GM23338 (cell line): ENCODE measurements around the gene NHS. TPM values are rescaled to one million over a fixed set of nuclear protein-coding genes. Genes with fewer than 3 reads are reported as not detected.

Experiments used
- ATAC-seq: fragments of 200-7000 bp; cut with Tn5 transposase; 3 replicates; pipeline ENCODE4 v1.9.1; 2020
- DNase-seq: peaks from one replicate; pipeline ENCODE4 v3.0.0-alpha.2; 2015; ENCODE audit warnings: low spot score
- H2AFZ ChIP-seq: fragments of 200-600 bp; sonication (generic); 2 replicates; pipeline ENCODE4 v1.8.0; 2016; ENCODE audit warnings: antibody characterized with exemption, mild to moderate bottlenecking, moderate library complexity
- H3F3A ChIP-seq: fragments of 200-600 bp; sonication (generic); replicated peaks from 2 replicates; pipeline ENCODE4 v1.8.0; 2017; ENCODE audit warnings: antibody characterized with exemption, mixed run types, low read depth
- H3K27ac ChIP-seq: fragments of 200-600 bp; sonication (generic); 2 replicates; pipeline ENCODE4 v1.6.1; 2016; ENCODE audit warnings: low read depth
- H3K27me3 ChIP-seq: fragments of 200-600 bp; sonication (generic); 2 replicates; pipeline ENCODE4 v1.8.0; 2016; ENCODE audit warnings: mild to moderate bottlenecking, mixed run types, moderate library complexity; ENCODE audit not compliant: insufficient read depth
- H3K36me3 ChIP-seq: fragments of 200-600 bp; sonication (generic); 2 replicates; pipeline ENCODE4 v1.8.0; 2016; ENCODE audit warnings: mild to moderate bottlenecking; ENCODE audit not compliant: insufficient read depth
- H3K4me1 ChIP-seq: fragments of 200-600 bp; sonication (generic); 2 replicates; pipeline ENCODE4 v1.8.0; 2016; ENCODE audit warnings: mild to moderate bottlenecking, moderate library complexity; ENCODE audit not compliant: insufficient read depth
- H3K4me2 ChIP-seq: fragments of 200-600 bp; sonication (generic); 2 replicates; pipeline ENCODE4 v1.7.1; 2017; ENCODE audit warnings: mixed run types
- H3K4me3 ChIP-seq: fragments of 200-600 bp; sonication (generic); 2 replicates; pipeline ENCODE4 v1.6.1; 2016; ENCODE audit warnings: mixed run types
- H3K79me2 ChIP-seq: fragments of 200-600 bp; sonication (generic); replicated peaks from 2 replicates; pipeline ENCODE4 v1.8.0; 2017; ENCODE audit warnings: mild to moderate bottlenecking; ENCODE audit not compliant: insufficient read depth
- H3K9me2 ChIP-seq: fragments of 200-600 bp; sonication (generic); 2 replicates; pipeline ENCODE4 v1.8.0; 2017; ENCODE audit not compliant: insufficient read depth
- H4K20me1 ChIP-seq: fragments of 200-600 bp; sonication (generic); replicated peaks from 2 replicates; pipeline ENCODE4 v1.8.0; 2017; ENCODE audit warnings: mild to moderate bottlenecking; ENCODE audit not compliant: insufficient read depth
- H3K27ac Mint-ChIP-seq: 2 replicates; pipeline ENCODE4 v1.8.0; 2020; ENCODE audit warnings: inconsistent platforms, mild to moderate bottlenecking, moderate library complexity, mixed read lengths
- H3K27me3 Mint-ChIP-seq: 3 replicates; pipeline ENCODE4 v1.8.0; 2022; ENCODE audit warnings: low read depth, mild to moderate bottlenecking, moderate library complexity, mixed read lengths, inconsistent platforms; ENCODE audit not compliant: insufficient read depth, poor library complexity
- H3K36me3 Mint-ChIP-seq: 3 replicates; pipeline ENCODE4 v1.8.0; 2021; ENCODE audit warnings: low read depth, mild to moderate bottlenecking, inconsistent platforms, moderate library complexity, mixed read lengths
- H3K4me1 Mint-ChIP-seq: 3 replicates; pipeline ENCODE4 v1.8.0; 2020; ENCODE audit warnings: mild to moderate bottlenecking, inconsistent platforms, mixed read lengths
- H3K4me3 Mint-ChIP-seq: 3 replicates; pipeline ENCODE4 v1.8.0; 2021; ENCODE audit warnings: moderate library complexity, mild to moderate bottlenecking, inconsistent platforms, mixed read lengths
- H3K9me3 Mint-ChIP-seq: 3 replicates; pipeline ENCODE4 v1.8.0; 2020; ENCODE audit warnings: moderate library complexity, mild to moderate bottlenecking, inconsistent platforms, mixed read lengths
- CREB1 ChIP-seq: fragments of 250-450 bp; sonication (Bioruptor Pico); IDR thresholded peaks from 2 replicates; pipeline ENCODE4 v1.5.0; 2020; ENCODE audit warnings: low read depth, mild to moderate bottlenecking, moderate library complexity
- EZH2 ChIP-seq: fragments of 200-600 bp; sonication (generic); IDR thresholded peaks from one replicate; pipeline ENCODE4 v1.8.0; 2017; ENCODE audit warnings: antibody characterized with exemption, mild to moderate bottlenecking, low read depth; ENCODE audit not compliant: unreplicated experiment
- EZH2phosphoT487 ChIP-seq: fragments of 200-600 bp; sonication (generic); IDR thresholded peaks from one replicate; pipeline ENCODE4 v1.8.1; 2018; ENCODE audit warnings: antibody characterized with exemption; ENCODE audit not compliant: unreplicated experiment
- NANOG ChIP-seq: IDR thresholded peaks from 2 replicates; pipeline ENCODE4 v1.6.1; 2016; ENCODE audit warnings: antibody characterized with exemption, borderline replicate concordance
- POLR2AphosphoS5 ChIP-seq: IDR thresholded peaks from 2 replicates; pipeline ENCODE4 v1.6.1; 2016; ENCODE audit warnings: antibody characterized with exemption, low read depth
- STAT1 ChIP-seq: IDR thresholded peaks from one replicate; pipeline ENCODE4 v1.6.1; 2016; ENCODE audit warnings: antibody characterized with exemption; ENCODE audit not compliant: unreplicated experiment
- ZNF114 ChIP-seq: fragments of 250-450 bp; sonication (Bioruptor Pico); IDR thresholded peaks from 2 replicates; pipeline ENCODE4 v1.5.0; 2020; ENCODE audit warnings: mild to moderate bottlenecking, moderate library complexity
- polyA plus RNA-seq: library from polyadenylated mRNA; unstranded; fragments of >200 nt; fragmentation: Nextera tagmentation; extraction: Ambion mirVana; gene quantifications from 2 replicates; pipeline ENCODE4 v1.2.1, GENCODE V29; 2016
- total RNA-seq: library from RNA; depleted of rRNA; stranded (reverse); fragments of >200 nt; shearing (Covaris generic); gene quantifications from 2 replicates; pipeline ENCODE4 v1.2.3, GENCODE V29; 2014
- TF ChIP-seq, protein P1 (sequence below): fragments of 250-450 bp; sonication (Bioruptor Pico); IDR thresholded peaks from 2 replicates; pipeline ENCODE4 v1.5.0; 2020; ENCODE audit warnings: mild to moderate bottlenecking, moderate library complexity
- TF ChIP-seq, protein P2 (sequence below): IDR thresholded peaks from one replicate; pipeline ENCODE4 v1.6.1; 2018; ENCODE audit warnings: antibody characterized with exemption; ENCODE audit not compliant: unreplicated experiment
- TF ChIP-seq, protein P3 (sequence below), 2 experiments: fragments of 200-600 bp in 1 of 2; sonication (generic) in 1 of 2; conservative IDR thresholded peaks; 2 replicates each; pipeline versions ENCODE4 v1.5.1 to v1.6.1; 2016 to 2017; ENCODE audit warnings: antibody characterized with exemption in 2 of 2, low read depth in 2 of 2, mild to moderate bottlenecking in 2 of 2, moderate library complexity in 1 of 2

The NHS gene
- total and polyA plus RNA-seq, 2 experiments from 2014 or later = 1.8 to 8.2 TPM

DNA sequence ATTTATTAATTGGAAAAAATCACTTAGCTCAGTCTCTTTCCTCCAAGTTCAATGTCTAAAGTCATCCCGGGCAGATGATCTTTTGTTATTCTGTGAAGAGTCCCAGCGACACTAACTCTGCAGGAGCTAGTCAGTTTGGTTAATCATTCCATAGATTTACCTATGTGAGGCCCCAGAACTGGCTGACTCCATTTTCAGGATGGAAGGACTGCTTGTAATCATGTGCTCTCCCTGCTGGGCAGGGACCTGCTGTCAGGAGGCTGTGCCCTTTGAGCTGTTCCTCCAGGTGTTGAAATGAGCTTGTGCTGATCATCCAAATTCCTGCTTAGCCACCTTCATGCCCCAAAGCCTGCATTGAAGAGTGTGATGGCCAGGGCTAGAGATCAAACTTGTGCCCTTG lies 169.8 kb downstream of the NHS start:
- DNase-seq = no peak
- no peak overlapping the region for H3K27ac Mint-ChIP-seq
- no peaks in the 10 kb centered on the region for H3K27me3 ChIP-seq
- H3K4me1 ChIP-seq = peaks cover 9% of the 10 kb centered on the region
- no peaks in the 10 kb centered on the region for H3K9me3 Mint-ChIP-seq
- H3K79me2 ChIP-seq = no peaks in the 10 kb centered on the region
- no peaks in the 10 kb centered on the region for H3K27me3 Mint-ChIP-seq
- no peak overlapping the region for H2AFZ ChIP-seq
- peaks cover 39% of the 10 kb centered on the region for H3K4me1 Mint-ChIP-seq
- H3K9me2 ChIP-seq = no peaks in the 10 kb centered on the region
- ATAC-seq = no peak
- H3K4me2 ChIP-seq = no peak overlapping the region
- TF ChIP-seq, protein P1, sequence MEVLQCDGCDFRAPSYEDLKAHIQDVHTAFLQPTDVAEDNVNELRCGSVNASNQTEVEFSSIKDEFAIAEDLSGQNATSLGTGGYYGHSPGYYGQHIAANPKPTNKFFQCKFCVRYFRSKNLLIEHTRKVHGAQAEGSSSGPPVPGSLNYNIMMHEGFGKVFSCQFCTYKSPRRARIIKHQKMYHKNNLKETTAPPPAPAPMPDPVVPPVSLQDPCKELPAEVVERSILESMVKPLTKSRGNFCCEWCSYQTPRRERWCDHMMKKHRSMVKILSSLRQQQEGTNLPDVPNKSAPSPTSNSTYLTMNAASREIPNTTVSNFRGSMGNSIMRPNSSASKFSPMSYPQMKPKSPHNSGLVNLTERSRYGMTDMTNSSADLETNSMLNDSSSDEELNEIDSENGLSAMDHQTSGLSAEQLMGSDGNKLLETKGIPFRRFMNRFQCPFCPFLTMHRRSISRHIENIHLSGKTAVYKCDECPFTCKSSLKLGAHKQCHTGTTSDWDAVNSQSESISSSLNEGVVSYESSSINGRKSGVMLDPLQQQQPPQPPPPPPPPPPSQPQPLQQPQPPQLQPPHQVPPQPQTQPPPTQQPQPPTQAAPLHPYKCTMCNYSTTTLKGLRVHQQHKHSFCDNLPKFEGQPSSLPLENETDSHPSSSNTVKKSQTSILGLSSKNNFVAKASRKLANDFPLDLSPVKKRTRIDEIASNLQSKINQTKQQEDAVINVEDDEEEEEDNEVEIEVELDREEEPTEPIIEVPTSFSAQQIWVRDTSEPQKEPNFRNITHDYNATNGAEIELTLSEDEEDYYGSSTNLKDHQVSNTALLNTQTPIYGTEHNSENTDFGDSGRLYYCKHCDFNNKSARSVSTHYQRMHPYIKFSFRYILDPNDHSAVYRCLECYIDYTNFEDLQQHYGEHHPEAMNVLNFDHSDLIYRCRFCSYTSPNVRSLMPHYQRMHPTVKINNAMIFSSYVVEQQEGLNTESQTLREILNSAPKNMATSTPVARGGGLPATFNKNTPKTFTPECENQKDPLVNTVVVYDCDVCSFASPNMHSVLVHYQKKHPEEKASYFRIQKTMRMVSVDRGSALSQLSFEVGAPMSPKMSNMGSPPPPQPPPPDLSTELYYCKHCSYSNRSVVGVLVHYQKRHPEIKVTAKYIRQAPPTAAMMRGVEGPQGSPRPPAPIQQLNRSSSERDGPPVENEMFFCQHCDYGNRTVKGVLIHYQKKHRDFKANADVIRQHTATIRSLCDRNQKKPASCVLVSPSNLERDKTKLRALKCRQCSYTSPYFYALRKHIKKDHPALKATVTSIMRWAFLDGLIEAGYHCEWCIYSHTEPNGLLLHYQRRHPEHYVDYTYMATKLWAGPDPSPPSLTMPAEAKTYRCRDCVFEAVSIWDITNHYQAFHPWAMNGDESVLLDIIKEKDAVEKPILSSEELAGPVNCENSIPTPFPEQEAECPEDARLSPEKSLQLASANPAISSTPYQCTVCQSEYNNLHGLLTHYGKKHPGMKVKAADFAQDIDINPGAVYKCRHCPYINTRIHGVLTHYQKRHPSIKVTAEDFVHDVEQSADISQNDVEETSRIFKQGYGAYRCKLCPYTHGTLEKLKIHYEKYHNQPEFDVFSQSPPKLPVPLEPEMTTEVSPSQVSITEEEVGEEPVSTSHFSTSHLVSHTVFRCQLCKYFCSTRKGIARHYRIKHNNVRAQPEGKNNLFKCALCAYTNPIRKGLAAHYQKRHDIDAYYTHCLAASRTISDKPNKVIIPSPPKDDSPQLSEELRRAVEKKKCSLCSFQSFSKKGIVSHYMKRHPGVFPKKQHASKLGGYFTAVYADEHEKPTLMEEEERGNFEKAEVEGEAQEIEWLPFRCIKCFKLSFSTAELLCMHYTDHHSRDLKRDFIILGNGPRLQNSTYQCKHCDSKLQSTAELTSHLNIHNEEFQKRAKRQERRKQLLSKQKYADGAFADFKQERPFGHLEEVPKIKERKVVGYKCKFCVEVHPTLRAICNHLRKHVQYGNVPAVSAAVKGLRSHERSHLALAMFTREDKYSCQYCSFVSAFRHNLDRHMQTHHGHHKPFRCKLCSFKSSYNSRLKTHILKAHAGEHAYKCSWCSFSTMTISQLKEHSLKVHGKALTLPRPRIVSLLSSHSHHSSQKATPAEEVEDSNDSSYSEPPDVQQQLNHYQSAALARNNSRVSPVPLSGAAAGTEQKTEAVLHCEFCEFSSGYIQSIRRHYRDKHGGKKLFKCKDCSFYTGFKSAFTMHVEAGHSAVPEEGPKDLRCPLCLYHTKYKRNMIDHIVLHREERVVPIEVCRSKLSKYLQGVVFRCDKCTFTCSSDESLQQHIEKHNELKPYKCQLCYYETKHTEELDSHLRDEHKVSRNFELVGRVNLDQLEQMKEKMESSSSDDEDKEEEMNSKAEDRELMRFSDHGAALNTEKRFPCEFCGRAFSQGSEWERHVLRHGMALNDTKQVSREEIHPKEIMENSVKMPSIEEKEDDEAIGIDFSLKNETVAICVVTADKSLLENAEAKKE (CRISPR knock-in tag) = no peak
- TF ChIP-seq, protein P2, sequence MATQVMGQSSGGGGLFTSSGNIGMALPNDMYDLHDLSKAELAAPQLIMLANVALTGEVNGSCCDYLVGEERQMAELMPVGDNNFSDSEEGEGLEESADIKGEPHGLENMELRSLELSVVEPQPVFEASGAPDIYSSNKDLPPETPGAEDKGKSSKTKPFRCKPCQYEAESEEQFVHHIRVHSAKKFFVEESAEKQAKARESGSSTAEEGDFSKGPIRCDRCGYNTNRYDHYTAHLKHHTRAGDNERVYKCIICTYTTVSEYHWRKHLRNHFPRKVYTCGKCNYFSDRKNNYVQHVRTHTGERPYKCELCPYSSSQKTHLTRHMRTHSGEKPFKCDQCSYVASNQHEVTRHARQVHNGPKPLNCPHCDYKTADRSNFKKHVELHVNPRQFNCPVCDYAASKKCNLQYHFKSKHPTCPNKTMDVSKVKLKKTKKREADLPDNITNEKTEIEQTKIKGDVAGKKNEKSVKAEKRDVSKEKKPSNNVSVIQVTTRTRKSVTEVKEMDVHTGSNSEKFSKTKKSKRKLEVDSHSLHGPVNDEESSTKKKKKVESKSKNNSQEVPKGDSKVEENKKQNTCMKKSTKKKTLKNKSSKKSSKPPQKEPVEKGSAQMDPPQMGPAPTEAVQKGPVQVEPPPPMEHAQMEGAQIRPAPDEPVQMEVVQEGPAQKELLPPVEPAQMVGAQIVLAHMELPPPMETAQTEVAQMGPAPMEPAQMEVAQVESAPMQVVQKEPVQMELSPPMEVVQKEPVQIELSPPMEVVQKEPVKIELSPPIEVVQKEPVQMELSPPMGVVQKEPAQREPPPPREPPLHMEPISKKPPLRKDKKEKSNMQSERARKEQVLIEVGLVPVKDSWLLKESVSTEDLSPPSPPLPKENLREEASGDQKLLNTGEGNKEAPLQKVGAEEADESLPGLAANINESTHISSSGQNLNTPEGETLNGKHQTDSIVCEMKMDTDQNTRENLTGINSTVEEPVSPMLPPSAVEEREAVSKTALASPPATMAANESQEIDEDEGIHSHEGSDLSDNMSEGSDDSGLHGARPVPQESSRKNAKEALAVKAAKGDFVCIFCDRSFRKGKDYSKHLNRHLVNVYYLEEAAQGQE = no peak
- TF ChIP-seq ZNF114 (CRISPR knock-in tag) = no peak
- TF ChIP-seq, protein P3, sequence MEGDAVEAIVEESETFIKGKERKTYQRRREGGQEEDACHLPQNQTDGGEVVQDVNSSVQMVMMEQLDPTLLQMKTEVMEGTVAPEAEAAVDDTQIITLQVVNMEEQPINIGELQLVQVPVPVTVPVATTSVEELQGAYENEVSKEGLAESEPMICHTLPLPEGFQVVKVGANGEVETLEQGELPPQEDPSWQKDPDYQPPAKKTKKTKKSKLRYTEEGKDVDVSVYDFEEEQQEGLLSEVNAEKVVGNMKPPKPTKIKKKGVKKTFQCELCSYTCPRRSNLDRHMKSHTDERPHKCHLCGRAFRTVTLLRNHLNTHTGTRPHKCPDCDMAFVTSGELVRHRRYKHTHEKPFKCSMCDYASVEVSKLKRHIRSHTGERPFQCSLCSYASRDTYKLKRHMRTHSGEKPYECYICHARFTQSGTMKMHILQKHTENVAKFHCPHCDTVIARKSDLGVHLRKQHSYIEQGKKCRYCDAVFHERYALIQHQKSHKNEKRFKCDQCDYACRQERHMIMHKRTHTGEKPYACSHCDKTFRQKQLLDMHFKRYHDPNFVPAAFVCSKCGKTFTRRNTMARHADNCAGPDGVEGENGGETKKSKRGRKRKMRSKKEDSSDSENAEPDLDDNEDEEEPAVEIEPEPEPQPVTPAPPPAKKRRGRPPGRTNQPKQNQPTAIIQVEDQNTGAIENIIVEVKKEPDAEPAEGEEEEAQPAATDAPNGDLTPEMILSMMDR (conservative IDR thresholded peaks at IDR 0.05; ENCODE audit: low read depth in 2 of 2) = no peak
- no peak for TF ChIP-seq NANOG
- no peak for TF ChIP-seq EZH2phosphoT487
- no peak for TF ChIP-seq STAT1
- no peak for TF ChIP-seq EZH2
- no peak for TF ChIP-seq POLR2AphosphoS5
- no peak for TF ChIP-seq CREB1
- H4K20me1 ChIP-seq = no peaks in the 10 kb centered on the region
- H3F3A ChIP-seq = no peaks in the 10 kb centered on the region
- no peak overlapping the region for H3K4me3 ChIP-seq
- no peaks in the 10 kb centered on the region for H3K36me3 Mint-ChIP-seq
- H3K36me3 ChIP-seq = no peaks in the 10 kb centered on the region
- no peak overlapping the region for H3K27ac ChIP-seq
- H3K4me3 Mint-ChIP-seq = no peak overlapping the region
